Gastrocnemius medialis (tissue), 4 donors: Measurements from ENCODE around the gene JPH2. TPM values are rescaled to one million over a fixed set of nuclear protein-coding genes. Genes with fewer than 3 reads are reported as not detected.
"Not testable (repeated sequence)": the region's sequence is repeated elsewhere in the genome, so short reads cannot be mapped to it uniquely, and the experiment has no call there.

Experiments
- ATAC-seq, 2 donors: fragments of 150-250 bp; one replicate each; pipeline ENCODE4 v1.9.1; 2016
- DNase-seq, 2 donors: peaks; one replicate each; pipeline ENCODE4 v3.0.0-alpha.2; 2019
- H3K27ac ChIP-seq, 4 donors: fragments of 200-600 bp; sonication (generic); 1 replicate in 1 of 4; 2 replicates in 3 of 4; pipeline ENCODE4 v1.5.1; 2016 to 2018; ENCODE audit warnings: mild to moderate bottlenecking in 2 of 4, moderate library complexity in 1 of 4
- H3K27me3 ChIP-seq, 3 donors: fragments of 200-600 bp; sonication (generic) in 2 of 3; 1 replicate in 1 of 3; 2 replicates in 2 of 3; pipeline versions ENCODE4 v1.5.1 to v1.6.0; 2016 to 2019; ENCODE audit warnings: mild to moderate bottlenecking in 1 of 3, moderate library complexity in 1 of 3
- H3K36me3 ChIP-seq, 2 donors: fragments of 200-600 bp; sonication (generic) in 1 of 2; one replicate each; pipeline ENCODE4 v1.5.1; 2017 to 2018
- H3K4me1 ChIP-seq, 2 donors: fragments of 200-600 bp; sonication (generic) in 1 of 2; one replicate each; pipeline ENCODE4 v1.5.1; 2016 to 2017; ENCODE audit warnings: mild to moderate bottlenecking in 2 of 2
- H3K4me3 ChIP-seq, 4 donors: fragments of 200-600 bp; sonication (generic) in 3 of 4; 1 replicate in 1 of 4; 2 replicates in 3 of 4; pipeline ENCODE4 v1.5.1; 2016 to 2019; ENCODE audit warnings: mild to moderate bottlenecking in 2 of 4
- H3K9me3 ChIP-seq, 3 donors: fragments of 200-600 bp; sonication (generic) in 2 of 3; 1 replicate in 1 of 3; 2 replicates in 2 of 3; pipeline ENCODE4 v1.5.1; 2016 to 2019
- CTCF ChIP-seq, 5 experiments: fragments of 450-650 bp in 3 of 5; fragments of 200-600 bp in 2 of 5; sonication (generic) in 2 of 5; IDR thresholded peaks in 4 of 5; conservative IDR thresholded peaks in 1 of 5; 1 replicate in 4 of 5; 2 replicates in 1 of 5; pipeline ENCODE4 v1.5.1; 2016 to 2019; ENCODE audit warnings: antibody characterized with exemption in 5 of 5, mild to moderate bottlenecking in 3 of 5, moderate library complexity in 3 of 5
- POLR2A ChIP-seq, 2 donors: fragments of 450-650 bp; IDR thresholded peaks; one replicate each; pipeline ENCODE4 v1.6.1; 2017; ENCODE audit warnings: antibody characterized with exemption in 2 of 2, mild to moderate bottlenecking in 2 of 2, moderate library complexity in 2 of 2
- in situ Hi-C, 4 donors: fragments of 200-750 bp; cut with MboI; loops; one replicate each; pipeline versions ENCODE4 v1.15.0 to v1.8.0; 2017; ENCODE audit warnings: low sequenced_read_pairs in 4 of 4
- intact Hi-C: fragments of 100-400 bp; cut with DNase I; formaldehyde crosslinking; loops from one replicate; pipeline ENCODE4 v1.15.1; 2023; ENCODE audit warnings: low total_unique reads
- total RNA-seq, 4 donors: library from RNA; depleted of rRNA; stranded (reverse); fragments of >200 nt; gene quantifications; one replicate each; pipeline versions ENCODE4 v1.1.0 to v1.2.3, GENCODE V29; 2016

Gene JPH2
- total RNA-seq, 4 donors from 2014 or later, result 18.3 to 86.6 (median 38.0) TPM

DNA sequence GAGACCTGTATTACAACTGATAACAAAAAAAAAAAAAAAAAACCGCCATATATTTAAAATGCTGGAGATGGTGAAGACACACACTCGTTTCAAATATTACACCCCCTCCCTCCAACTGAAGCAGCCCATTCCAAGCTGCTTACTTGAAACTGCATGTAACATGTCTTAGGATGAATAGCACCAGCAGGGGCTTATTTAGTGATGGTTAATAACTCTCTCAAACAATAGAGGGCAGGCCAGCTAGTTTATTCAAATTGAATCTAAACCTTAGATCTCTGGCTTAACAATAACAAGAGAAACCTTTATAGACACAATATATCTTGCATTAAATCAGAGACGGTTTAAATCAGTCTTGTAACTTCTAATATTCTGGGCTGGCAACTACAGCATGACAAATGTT, 9.3 kb upstream of the JPH2 start:
- peaks cover 0 to 50% of the 10 kb centered on the region in 2 donors for H3K36me3 ChIP-seq
- H3K9me3 ChIP-seq, result no peaks in the 10 kb centered on the region
- intact Hi-C loops (no loop called here), in situ Hi-C loops (loop anchor here in 1 of 4 donors (25.0 kb wide), 1 partner anchor 1141 kb away; the partner anchor contains the start of gene SDC4)
- ATAC-seq (no peak), DNase-seq (no peak)
- H3K4me1 ChIP-seq, result peaks cover 13 to 21% of the 10 kb centered on the region in 2 donors
- TF ChIP-seq CTCF (IDR thresholded peaks at IDR 0.05 in 4 of 5, conservative IDR thresholded peaks at IDR 0.05 in 1 of 5) (no peak), POLR2A (IDR thresholded peaks at IDR 0.05) (no peak)
- peak overlapping the region in 1 of 4 donors; percentile 42 for H3K27ac ChIP-seq
- H3K27me3 ChIP-seq, result no peaks in the 10 kb centered on the region
- H3K4me3 ChIP-seq, result no peak overlapping the region

DNA sequence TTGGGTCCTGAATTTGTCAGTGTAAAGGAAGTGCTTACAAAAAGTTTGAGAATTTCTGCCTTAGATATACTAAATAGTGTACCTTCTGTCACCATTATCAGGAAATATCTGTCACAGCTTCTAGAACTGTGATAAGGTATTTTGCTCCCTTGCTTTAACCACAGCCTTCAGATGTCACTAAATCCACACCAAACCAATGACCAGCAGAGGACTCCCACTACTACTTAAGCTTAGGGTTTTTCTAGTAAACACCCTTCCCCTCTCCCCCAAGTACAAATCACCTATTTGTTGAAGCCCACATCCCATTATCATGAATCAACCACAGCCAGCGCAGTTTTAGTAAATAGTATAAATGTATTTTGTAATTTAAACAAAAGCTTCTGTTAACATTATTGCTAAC, 8.6 kb upstream of the JPH2 start:
- intact Hi-C loops, result no loop called here
- no peak overlapping the region for H3K4me3 ChIP-seq
- in situ Hi-C loops, result loop anchor here in 1 of 4 donors (25.0 kb wide), 1 partner anchor 1142 kb away; the partner anchor contains the start of gene SDC4
- no peak for DNase-seq
- H3K27ac ChIP-seq, result peak overlapping the region in 2 of 4 donors; percentile 1 to 42
- no peaks in the 10 kb centered on the region for H3K27me3 ChIP-seq
- no peak for TF ChIP-seq POLR2A (IDR thresholded peaks at IDR 0.05)
- TF ChIP-seq CTCF (IDR thresholded peaks at IDR 0.05 in 4 of 5, conservative IDR thresholded peaks at IDR 0.05 in 1 of 5), result no peak
- no peaks in the 10 kb centered on the region for H3K9me3 ChIP-seq
- ATAC-seq, result no peak
- H3K4me1 ChIP-seq, result peaks cover 6 to 16% of the 10 kb centered on the region in 2 donors
- H3K36me3 ChIP-seq, result peaks cover 0 to 44% of the 10 kb centered on the region in 2 donors

- H3K27me3 ChIP-seq, result no peaks in the 10 kb centered on the region
- in situ Hi-C loops (loop anchor here in 3 of 4 donors (5.0 to 25.0 kb wide), 3 partner anchors 76 to 1144 kb away; partner anchors contain the start of gene SDC4 (in 1 of the 3)), intact Hi-C loops (no loop called here)
- H3K4me3 ChIP-seq, result no peak overlapping the region
- TF ChIP-seq CTCF (IDR thresholded peaks at IDR 0.05 in 4 of 5, conservative IDR thresholded peaks at IDR 0.05 in 1 of 5), result no peak
- no peak for TF ChIP-seq POLR2A (IDR thresholded peaks at IDR 0.05)
- H3K27ac ChIP-seq, result no peak overlapping the region
- peaks cover 12 to 13% of the 10 kb centered on the region in 2 donors for H3K4me1 ChIP-seq
- ATAC-seq, result no peak
- H3K9me3 ChIP-seq, result no peaks in the 10 kb centered on the region
- no peak for DNase-seq
- peaks cover 0 to 27% of the 10 kb centered on the region in 2 donors for H3K36me3 ChIP-seq
Observed at GRCh38 chr20:44193801-44194200, 6.8 kb upstream of the JPH2 start.

DNA sequence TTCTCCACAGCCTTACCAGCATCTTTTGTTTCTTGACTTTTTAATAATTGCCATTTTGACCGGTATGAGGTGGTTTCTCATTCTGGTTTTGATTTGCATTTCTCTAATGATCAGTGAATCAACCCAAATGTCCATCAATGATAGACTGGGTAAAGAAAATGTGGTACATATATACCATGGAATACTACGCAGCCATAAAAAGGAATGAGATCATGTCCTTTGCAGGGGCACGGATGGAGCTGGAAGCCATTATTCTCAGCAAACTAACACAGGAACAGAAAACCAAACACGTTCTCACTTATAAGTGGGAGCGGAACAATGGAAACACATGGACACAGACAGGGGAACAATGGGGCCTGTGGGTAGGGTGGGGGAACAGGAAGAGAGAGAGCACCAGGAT, 4.7 kb upstream of the JPH2 start:
- ATAC-seq, H3K27me3 ChIP-seq, intact Hi-C loops, H3K9me3 ChIP-seq, H3K4me3 ChIP-seq, H3K27ac ChIP-seq, H3K36me3 ChIP-seq, DNase-seq: not testable (repeated sequence)
- in situ Hi-C loops, result loop anchor here in 3 of 4 donors (5.0 to 25.0 kb wide), 3 partner anchors 74 to 1146 kb away; partner anchors contain the start of gene SDC4 (in 1 of the 3)
- H3K4me1 ChIP-seq, result peaks cover 23 to 25% of the 10 kb centered on the region in 2 donors

GRCh38 chr20:44190197-44190852, 3.3 kb upstream of the JPH2 start:
- not testable (repeated sequence) for H3K9me3 ChIP-seq, H3K4me3 ChIP-seq, ATAC-seq, H3K36me3 ChIP-seq, H3K27me3 ChIP-seq
- intact Hi-C loops (loop anchor here (1.0 kb wide), 1 partner anchor 74 kb away; no protein-coding TSS in a partner anchor), in situ Hi-C loops (loop anchor here in 3 of 4 donors (5.0 to 25.0 kb wide), 3 partner anchors 73 to 1147 kb away; partner anchors contain the start of gene SDC4 (in 1 of the 3))
- Histone ChIP-seq H3K4me1 (peaks cover 28 to 33% of the 10 kb centered on the region in 2 donors), H3K27ac (peak overlapping the region in 3 of 4 donors; percentile 92 to 98 (median 98))
- DNase-seq, result peak in 1 of 2 donors; percentile 42
- peak in 4 of 5 experiments; percentile 84 to 90 (median 88) for TF ChIP-seq CTCF (IDR thresholded peaks at IDR 0.05 in 4 of 5, conservative IDR thresholded peaks at IDR 0.05 in 1 of 5)
